Prostate gland (tissue), 2 donors: ENCODE results near the gene FLRT1. TPM values are rescaled to one million over a fixed set of nuclear protein-coding genes. Genes with fewer than 3 reads are reported as not detected.

Experiments used
- DNase-seq: peaks from one replicate; pipeline ENCODE4 v3.0.0-alpha.2; 2019; ENCODE audit warnings: low spot score
- H3K27ac ChIP-seq, 2 donors: fragments of 200-600 bp; sonication (generic); 2 replicates each; pipeline ENCODE4 v1.5.1; 2017 to 2019
- H3K27me3 ChIP-seq: fragments of 200-600 bp; sonication (generic); replicated peaks from 2 replicates; pipeline ENCODE4 v1.5.1; 2019; ENCODE audit not compliant: insufficient read depth
- H3K36me3 ChIP-seq, 2 donors: fragments of 200-600 bp; sonication (generic); 1 replicate in 1 of 2; 2 replicates in 1 of 2; pipeline versions ENCODE4 v1.5.1 to v1.8.1; 2017 to 2019
- H3K4me1 ChIP-seq: fragments of 200-600 bp; sonication (generic); replicated peaks from 2 replicates; pipeline ENCODE4 v1.5.1; 2019
- H3K4me3 ChIP-seq, 2 donors: fragments of 200-600 bp; sonication (generic); 2 replicates each; pipeline ENCODE4 v1.5.1; 2017 to 2019
- H3K9me3 ChIP-seq: fragments of 200-600 bp; sonication (generic); 2 replicates; pipeline ENCODE4 v1.5.1; 2017
- CTCF ChIP-seq, 4 experiments: fragments of 200-600 bp in 2 of 4; fragments of 450-650 bp in 2 of 4; sonication (generic) in 2 of 4; IDR thresholded peaks; 1 replicate in 3 of 4; 2 replicates in 1 of 4; pipeline ENCODE4 v1.5.1; 2016 to 2019; ENCODE audit warnings: antibody characterized with exemption in 4 of 4, mild to moderate bottlenecking in 2 of 4, moderate library complexity in 2 of 4
- POLR2A ChIP-seq: fragments of 450-650 bp; IDR thresholded peaks from one replicate; pipeline ENCODE4 v1.6.1; 2016; ENCODE audit warnings: antibody characterized with exemption, mild to moderate bottlenecking
- POLR2AphosphoS5 ChIP-seq: sonication (generic); formaldehyde crosslinking; IDR thresholded peaks from one replicate; pipeline ENCODE4 v1.6.1; 2017; ENCODE audit warnings: antibody characterized with exemption
- WGBS: methylation state at CpG from one replicate; pipeline ENCODE4 v1.1.5; 2018; 5-methylcytosine and 5-hydroxymethylcytosine counted together
- intact Hi-C: fragments of 100-400 bp; cut with DNase I; formaldehyde crosslinking; loops from one replicate; pipeline ENCODE4 v1.14.2; 2022
- total RNA-seq, 2 donors: library from RNA; depleted of rRNA; stranded (reverse); fragments of >200 nt; gene quantifications; one replicate each; pipeline ENCODE4 v1.1.0, GENCODE V29; 2016

FLRT1 gene
- total RNA-seq, 2 donors from 2014 or later = 0.36 to 0.57 TPM

- no peak for TF ChIP-seq CTCF (IDR thresholded peaks at IDR 0.05)
- no peak for TF ChIP-seq POLR2A
- TF ChIP-seq POLR2AphosphoS5 = no peak
- DNase-seq = no peak
- no peaks in the 10 kb centered on the region for H3K27me3 ChIP-seq
- H3K36me3 ChIP-seq = no peaks in the 10 kb centered on the region
- intact Hi-C loops = no loop called here
- no peak overlapping the region for H3K4me3 ChIP-seq
- H3K27ac ChIP-seq = no peak overlapping the region
- no peaks in the 10 kb centered on the region for H3K9me3 ChIP-seq
- H3K4me1 ChIP-seq = no peaks in the 10 kb centered on the region
- 89% methylated on average over 20 of the region's 20 CpGs for WGBS
Observed at GRCh38 chr11:64023712-64024710, 11.7 kb upstream of the FLRT1 start.

- no peaks in the 10 kb centered on the region for H3K4me1 ChIP-seq
- 87% methylated on average over 4 of the region's 4 CpGs for WGBS
- no peak for DNase-seq
- no peak overlapping the region for H3K4me3 ChIP-seq
- intact Hi-C loops = no loop called here
- no peaks in the 10 kb centered on the region for H3K36me3 ChIP-seq
- H3K27me3 ChIP-seq = no peaks in the 10 kb centered on the region
- TF ChIP-seq POLR2A (no peak), POLR2AphosphoS5 (no peak), CTCF (IDR thresholded peaks at IDR 0.05) (no peak)
- H3K27ac ChIP-seq = no peak overlapping the region
- H3K9me3 ChIP-seq = no peaks in the 10 kb centered on the region
Observed at GRCh38 chr11:64025205-64025604, 10.5 kb upstream of the FLRT1 start.

GRCh38 chr11:64026575-64027205, 9.0 kb upstream of the FLRT1 start:
- no peak for DNase-seq
- H3K9me3 ChIP-seq = no peaks in the 10 kb centered on the region
- no peak overlapping the region for H3K27ac ChIP-seq
- TF ChIP-seq POLR2AphosphoS5 (no peak), POLR2A (no peak), CTCF (IDR thresholded peaks at IDR 0.05) (no peak)
- intact Hi-C loops = no loop called here
- no peaks in the 10 kb centered on the region for H3K36me3 ChIP-seq
- H3K27me3 ChIP-seq = no peaks in the 10 kb centered on the region
- H3K4me3 ChIP-seq = no peak overlapping the region
- H3K4me1 ChIP-seq = no peaks in the 10 kb centered on the region
- WGBS = 91% methylated on average over 7 of the region's 7 CpGs

- H3K27ac ChIP-seq = no peak overlapping the region
- no peaks in the 10 kb centered on the region for H3K36me3 ChIP-seq
- H3K9me3 ChIP-seq = no peaks in the 10 kb centered on the region
- H3K27me3 ChIP-seq = no peaks in the 10 kb centered on the region
- no peaks in the 10 kb centered on the region for H3K4me1 ChIP-seq
- intact Hi-C loops = no loop called here
- no peak for DNase-seq
- 48% methylated on average over 16 of the region's 20 CpGs for WGBS
- no peak overlapping the region for H3K4me3 ChIP-seq
- TF ChIP-seq CTCF (IDR thresholded peaks at IDR 0.05) = no peak
- no peak for TF ChIP-seq POLR2AphosphoS5
Observed at GRCh38 chr11:64027651-64028397, 7.9 kb upstream of the FLRT1 start.
